ENCODE data around the gene VSTM2L. TPM values are rescaled to one million over a fixed set of nuclear protein-coding genes. Genes with fewer than 3 reads are reported as not detected.

The VSTM2L gene
- total and polyA plus RNA-seq, 2 of the 13 experiments (the other 11 are each of a cell fraction or from before 2014, with no cell fraction given), result not detected

DNA sequence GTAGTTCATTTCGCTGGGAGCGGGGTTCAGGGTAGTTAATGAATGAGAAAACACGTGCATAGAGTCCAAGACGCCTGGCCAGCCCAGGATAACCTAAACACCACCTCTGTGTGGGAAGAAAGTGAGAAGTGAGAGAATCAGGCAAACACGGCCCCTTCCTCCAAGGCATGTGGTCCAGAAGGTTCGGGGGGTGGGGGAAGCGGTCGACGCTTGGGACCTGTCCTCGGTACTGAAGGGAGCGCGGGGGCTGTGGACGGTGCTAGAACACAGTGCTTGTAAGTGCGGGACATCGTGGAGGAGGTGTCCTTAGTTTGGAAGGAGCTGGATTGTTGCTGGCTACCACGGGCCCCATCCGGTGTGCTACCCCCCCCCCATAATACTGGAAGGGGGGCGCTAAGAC lies 1.7 kb upstream of the VSTM2L start (continued):
- TF ChIP-seq PITX1 (CRISPR knock-in tag; IDR thresholded peaks at IDR 0.05) (0 out of 2 replicates have a peak, but pooled peaks have one; percentile 36), ZBTB1 (CRISPR knock-in tag; IDR thresholded peaks at IDR 0.05; ENCODE audit: borderline replicate concordance) (no peak), PLRG1 (conservative IDR thresholded peaks at IDR 0.05) (no peak), BCL6 (CRISPR knock-in tag; IDR thresholded peaks at IDR 0.05) (no peak), ZNF781 (CRISPR knock-in tag; IDR thresholded peaks at IDR 0.05; ENCODE audit: borderline replicate concordance, not compliant biosample characterization) (peak; percentile 44), SALL2 (CRISPR knock-in tag; IDR thresholded peaks at IDR 0.05) (no peak), ZNF512 (CRISPR knock-in tag; IDR thresholded peaks at IDR 0.05) (no peak), YY1 (IDR thresholded peaks at IDR 0.05; ENCODE audit: insufficient read depth, insufficient replicate concordance, low read depth, low read length) (no peak), ZBTB14 (CRISPR knock-in tag; IDR thresholded peaks at IDR 0.05) (no peak), SOX6 (IDR thresholded peaks at IDR 0.05) (no peak), SOX6 (CRISPR knock-in tag; IDR thresholded peaks at IDR 0.05) (no peak), NFYC (CRISPR knock-in tag; IDR thresholded peaks at IDR 0.05) (no peak), ZBTB20 (CRISPR knock-in tag; IDR thresholded peaks at IDR 0.05; ENCODE audit: borderline replicate concordance, low read depth) (peak; percentile 39; the same call in 1 of the 2 replicates), MLLT10 (CRISPR knock-in tag; IDR thresholded peaks at IDR 0.05) (no peak), THAP9 (CRISPR knock-in tag; IDR thresholded peaks at IDR 0.05; ENCODE audit: borderline replicate concordance) (no peak; the same call in 1 of the 2 replicates), HES4 (CRISPR knock-in tag; IDR thresholded peaks at IDR 0.05; ENCODE audit: borderline replicate concordance) (no peak), TBP (CRISPR knock-in tag; IDR thresholded peaks at IDR 0.05) (no peak), ZNF75D (CRISPR knock-in tag; IDR thresholded peaks at IDR 0.05; ENCODE audit: borderline replicate concordance) (peak; percentile 32; the same call in 1 of the 2 replicates), FOSL2 (CRISPR knock-in tag; IDR thresholded peaks at IDR 0.05) (no peak), NFATC3 (CRISPR knock-in tag; IDR thresholded peaks at IDR 0.05) (no peak), ZNF124 (CRISPR knock-in tag; IDR thresholded peaks at IDR 0.05) (no peak), SP140L (CRISPR knock-in tag; IDR thresholded peaks at IDR 0.05; ENCODE audit: borderline replicate concordance) (no peak)
- TF ChIP-seq, protein P1, sequence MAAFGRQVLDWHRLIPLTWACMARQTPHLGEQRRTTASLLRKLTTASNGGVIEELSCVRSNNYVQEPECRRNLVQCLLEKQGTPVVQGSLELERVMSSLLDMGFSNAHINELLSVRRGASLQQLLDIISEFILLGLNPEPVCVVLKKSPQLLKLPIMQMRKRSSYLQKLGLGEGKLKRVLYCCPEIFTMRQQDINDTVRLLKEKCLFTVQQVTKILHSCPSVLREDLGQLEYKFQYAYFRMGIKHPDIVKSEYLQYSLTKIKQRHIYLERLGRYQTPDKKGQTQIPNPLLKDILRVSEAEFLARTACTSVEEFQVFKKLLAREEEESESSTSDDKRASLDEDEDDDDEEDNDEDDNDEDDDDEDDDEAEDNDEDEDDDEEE (CRISPR knock-in tag; IDR thresholded peaks at IDR 0.05), result no peak

All from HepG2 (cell line).